Keratinocyte (primary cell): ENCODE results near the gene FBN2. TPM values are rescaled to one million over a fixed set of nuclear protein-coding genes. Genes with fewer than 3 reads are reported as not detected.

Experiments
- DNase-seq: peaks from one replicate; pipeline ENCODE4 v3.0.0-alpha.2; 2011; ENCODE audit warnings: low read depth, missing footprints, low spot score
- FAIRE-seq: peaks from 2 replicates; lab custom pipeline; 2011; peaks lifted over from hg19 to GRCh38; lab: Jason Lieb, UNC
- H2AFZ ChIP-seq: 2 replicates; pipeline ENCODE4 v1.6.0; 2012; ENCODE audit warnings: low read length, control low read depth, inconsistent platforms; ENCODE audit not compliant: control insufficient read depth
- H3K27ac ChIP-seq: 2 replicates; pipeline ENCODE4 v1.5.1; 2011; ENCODE audit warnings: low read length; ENCODE audit not compliant: control insufficient read depth, insufficient read depth
- H3K27me3 ChIP-seq: 3 replicates; pipeline ENCODE4 v1.6.0; 2011; ENCODE audit warnings: low read length; ENCODE audit not compliant: control insufficient read depth, insufficient read depth; ENCODE audit errors: extremely low read depth
- H3K36me3 ChIP-seq, 2 experiments: 2 replicates in 1 of 2; 3 replicates in 1 of 2; pipeline ENCODE4 v1.5.1; 2011; ENCODE audit warnings: low read length in 2 of 2, mild to moderate bottlenecking in 1 of 2; ENCODE audit not compliant: control insufficient read depth in 2 of 2, insufficient read depth in 2 of 2; ENCODE audit errors: extremely low read depth in 1 of 2
- H3K4me1 ChIP-seq: 3 replicates; pipeline ENCODE4 v1.5.1; 2011; ENCODE audit warnings: low read length; ENCODE audit not compliant: control insufficient read depth, insufficient read depth; ENCODE audit errors: extremely low read depth
- H3K4me2 ChIP-seq: 3 replicates; pipeline ENCODE4 v1.6.0; 2011; ENCODE audit warnings: low read depth, low read length; ENCODE audit not compliant: control insufficient read depth, insufficient read depth; ENCODE audit errors: extremely low read depth
- H3K4me3 ChIP-seq, 3 experiments: fragments of 200-600 bp in 1 of 3; sonication (generic) in 1 of 3; 2 replicates in 2 of 3; 3 replicates in 1 of 3; pipeline ENCODE4 v1.5.1; 2011 to 2016; ENCODE audit warnings: low read length in 3 of 3, mild to moderate bottlenecking in 3 of 3, control low read depth in 2 of 3, inconsistent platforms in 1 of 3, low read depth in 1 of 3, mixed read lengths in 1 of 3, mixed run types in 1 of 3, moderate library complexity in 1 of 3; ENCODE audit not compliant: control insufficient read depth in 2 of 3, insufficient read depth in 2 of 3; ENCODE audit errors: extremely low read depth in 1 of 3
- H3K79me2 ChIP-seq: 2 replicates; pipeline ENCODE4 v1.6.0; 2012; ENCODE audit warnings: low read length; ENCODE audit not compliant: control insufficient read depth, insufficient read depth
- H3K9ac ChIP-seq: 3 replicates; pipeline ENCODE4 v1.6.0; 2011; ENCODE audit warnings: low read length; ENCODE audit not compliant: control insufficient read depth, insufficient read depth; ENCODE audit errors: extremely low read depth
- H3K9me1 ChIP-seq: 3 replicates; pipeline ENCODE4 v1.6.0; 2011; ENCODE audit warnings: low read length; ENCODE audit not compliant: control insufficient read depth, insufficient read depth; ENCODE audit errors: extremely low read depth
- H3K9me3 ChIP-seq: 2 replicates; pipeline ENCODE4 v1.5.1; 2012; ENCODE audit warnings: low read depth, low read length; ENCODE audit not compliant: control insufficient read depth
- H4K20me1 ChIP-seq: 3 replicates; pipeline ENCODE4 v1.6.0; 2011; ENCODE audit warnings: low read length; ENCODE audit not compliant: control insufficient read depth, insufficient read depth; ENCODE audit errors: extremely low read depth
- EZH2 ChIP-seq: IDR thresholded peaks from one replicate; pipeline ENCODE4 v1.6.1; 2012; ENCODE audit warnings: inconsistent platforms, mild to moderate bottlenecking, low read length, moderate library complexity
- dilution Hi-C: fragments of 300-500 bp; cut with MboI; formaldehyde crosslinking; loops from one replicate; pipeline ENCODE4 v1.7.0; 2020; ENCODE audit warnings: low sequenced_read_pairs; ENCODE audit not compliant: extremely low pct_ligation_motif_present
- polyA plus RNA-seq, 5 experiments: library from polyadenylated mRNA; depleted of rRNA in 3 of 5; stranded (reverse) in 3 of 5; stranded (forward) in 1 of 5; unstranded in 1 of 5; fragments of >200 nt; gene quantifications; 1 replicate in 1 of 5; 2 replicates in 3 of 5; 3 replicates in 1 of 5; pipeline versions ENCODE4 v1.2.1 to v1.2.3, GENCODE V29; 2011 to 2012; ENCODE audit warnings: missing spikeins in 2 of 5, low read depth in 1 of 5, low replicate concordance in 1 of 5
- TF ChIP-seq, protein P1 (sequence below), 3 experiments: IDR thresholded peaks in 1 of 3; conservative IDR thresholded peaks in 1 of 3; optimal IDR thresholded peaks in 1 of 3; 2 replicates in 2 of 3; 3 replicates in 1 of 3; pipeline versions ENCODE3 to v1.5.1; 2011; ENCODE audit warnings: low read length in 3 of 3, mild to moderate bottlenecking in 3 of 3, moderate library complexity in 2 of 3, control low read depth in 1 of 3, inconsistent platforms in 1 of 3; ENCODE audit not compliant: insufficient read depth in 2 of 3; ENCODE audit errors: extremely low read depth in 1 of 3

FBN2 gene
- polyA plus RNA-seq, 1 donor (not counting 4 experiments of a cell fraction or from before 2014, with no cell fraction given), result 30.1 TPM

GRCh38 chr5:128469912-128470311, 68.1 kb downstream of the FBN2 start:
- Histone ChIP-seq H3K79me2 (no peaks in the 10 kb centered on the region), H2AFZ (no peak overlapping the region), H3K4me3 (no peak overlapping the region), H3K4me1 (no peaks in the 10 kb centered on the region), H3K36me3 (peaks cover 2% of the 10 kb centered on the region in 2 experiments), H3K27me3 (no peaks in the 10 kb centered on the region), H3K4me2 (no peak overlapping the region), H4K20me1 (no peaks in the 10 kb centered on the region), H3K9ac (no peak overlapping the region), H3K27ac (no peak overlapping the region), H3K9me1 (no peaks in the 10 kb centered on the region), H3K9me3 (no peaks in the 10 kb centered on the region)
- no peak for FAIRE-seq
- dilution Hi-C loops, result no loop called here
- DNase-seq, result no peak
- TF ChIP-seq EZH2, result no peak

DNA sequence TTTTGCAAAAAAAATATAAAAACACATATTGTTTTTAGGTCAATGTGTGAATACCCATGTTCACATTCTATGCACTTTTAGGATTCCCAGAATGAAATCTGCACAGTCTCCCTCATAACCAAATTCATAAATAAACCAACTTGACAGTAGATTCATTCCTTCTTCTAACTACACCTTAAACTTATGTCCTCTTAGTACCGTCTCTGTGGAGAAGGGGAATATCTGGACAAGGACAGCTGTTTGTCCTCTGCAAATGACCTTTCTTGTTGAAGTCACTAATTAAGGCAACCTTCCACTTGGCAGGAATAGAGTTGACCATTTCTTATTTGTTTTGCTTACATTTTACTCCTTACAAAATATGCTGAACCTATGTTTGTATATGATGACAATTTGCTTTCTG, 71.1 kb downstream of the FBN2 start:
- no peak overlapping the region for H3K4me3 ChIP-seq
- H2AFZ ChIP-seq, result no peak overlapping the region
- DNase-seq (no peak), FAIRE-seq (no peak)
- H3K27ac ChIP-seq, result no peak overlapping the region
- no peaks in the 10 kb centered on the region for H3K27me3 ChIP-seq
- peaks cover 0 to 5% of the 10 kb centered on the region in 2 experiments for H3K36me3 ChIP-seq
- H4K20me1 ChIP-seq, result no peaks in the 10 kb centered on the region
- H3K79me2 ChIP-seq, result no peaks in the 10 kb centered on the region
- H3K4me2 ChIP-seq, result no peak overlapping the region
- dilution Hi-C loops, result no loop called here
- H3K9ac ChIP-seq, result no peak overlapping the region
- no peaks in the 10 kb centered on the region for H3K9me1 ChIP-seq
- H3K9me3 ChIP-seq, result no peaks in the 10 kb centered on the region
- TF ChIP-seq EZH2, result no peak
- TF ChIP-seq, protein P1, sequence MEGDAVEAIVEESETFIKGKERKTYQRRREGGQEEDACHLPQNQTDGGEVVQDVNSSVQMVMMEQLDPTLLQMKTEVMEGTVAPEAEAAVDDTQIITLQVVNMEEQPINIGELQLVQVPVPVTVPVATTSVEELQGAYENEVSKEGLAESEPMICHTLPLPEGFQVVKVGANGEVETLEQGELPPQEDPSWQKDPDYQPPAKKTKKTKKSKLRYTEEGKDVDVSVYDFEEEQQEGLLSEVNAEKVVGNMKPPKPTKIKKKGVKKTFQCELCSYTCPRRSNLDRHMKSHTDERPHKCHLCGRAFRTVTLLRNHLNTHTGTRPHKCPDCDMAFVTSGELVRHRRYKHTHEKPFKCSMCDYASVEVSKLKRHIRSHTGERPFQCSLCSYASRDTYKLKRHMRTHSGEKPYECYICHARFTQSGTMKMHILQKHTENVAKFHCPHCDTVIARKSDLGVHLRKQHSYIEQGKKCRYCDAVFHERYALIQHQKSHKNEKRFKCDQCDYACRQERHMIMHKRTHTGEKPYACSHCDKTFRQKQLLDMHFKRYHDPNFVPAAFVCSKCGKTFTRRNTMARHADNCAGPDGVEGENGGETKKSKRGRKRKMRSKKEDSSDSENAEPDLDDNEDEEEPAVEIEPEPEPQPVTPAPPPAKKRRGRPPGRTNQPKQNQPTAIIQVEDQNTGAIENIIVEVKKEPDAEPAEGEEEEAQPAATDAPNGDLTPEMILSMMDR (optimal IDR thresholded peaks at IDR 0.05 in 1 of 3, IDR thresholded peaks at IDR 0.05 in 1 of 3, conservative IDR thresholded peaks at IDR 0.05 in 1 of 3; ENCODE audit: extremely low read depth in 1 of 3, insufficient read depth in 2 of 3, low read length in 3 of 3), result no peak
- no peaks in the 10 kb centered on the region for H3K4me1 ChIP-seq

DNA sequence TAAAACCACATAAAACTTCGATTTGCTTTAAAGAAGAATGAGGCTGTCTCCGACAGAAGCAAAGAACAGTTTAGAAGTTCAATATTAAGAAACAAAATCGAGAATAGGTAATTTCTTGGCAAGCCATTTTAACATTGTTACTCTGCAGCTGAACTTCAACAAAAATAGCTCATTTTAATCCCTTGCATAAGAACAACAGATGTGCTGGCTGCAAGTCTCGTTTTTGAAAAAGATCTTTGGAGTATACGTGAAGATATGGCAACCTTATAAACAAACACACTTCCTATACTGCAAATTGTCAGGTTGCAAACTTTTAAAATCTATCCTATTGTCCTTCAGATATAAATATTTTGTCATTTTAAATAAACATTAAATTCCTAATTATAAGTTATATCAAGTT, 71.5 kb downstream of the FBN2 start:
- no peaks in the 10 kb centered on the region for H3K9me1 ChIP-seq
- no peaks in the 10 kb centered on the region for H3K9me3 ChIP-seq
- no peak overlapping the region for H3K9ac ChIP-seq
- H3K4me2 ChIP-seq, result no peak overlapping the region
- TF ChIP-seq, protein P1 (optimal IDR thresholded peaks at IDR 0.05 in 1 of 3, IDR thresholded peaks at IDR 0.05 in 1 of 3, conservative IDR thresholded peaks at IDR 0.05 in 1 of 3; ENCODE audit: extremely low read depth in 1 of 3, insufficient read depth in 2 of 3, low read length in 3 of 3), result no peak
- no peak for TF ChIP-seq EZH2
- H3K4me3 ChIP-seq, result no peak overlapping the region
- no peaks in the 10 kb centered on the region for H4K20me1 ChIP-seq
- H3K36me3 ChIP-seq, result peaks cover 0 to 5% of the 10 kb centered on the region in 2 experiments
- dilution Hi-C loops, result no loop called here
- no peak overlapping the region for H2AFZ ChIP-seq
- DNase-seq, result no peak
- no peaks in the 10 kb centered on the region for H3K79me2 ChIP-seq
- H3K27ac ChIP-seq, result no peak overlapping the region
- no peak for FAIRE-seq
- no peaks in the 10 kb centered on the region for H3K4me1 ChIP-seq
- H3K27me3 ChIP-seq, result no peaks in the 10 kb centered on the region
